RWPE2 (cell line): ENCODE data around the gene CERT1.
A peak's percentile ranks its signal among the peaks of the same experiment; 100 is the strongest.

Experiments
- ATAC-seq: fragments of 200-7000 bp; cut with Tn5 transposase; 3 replicates; pipeline ENCODE4 v1.9.1; 2021; ENCODE audit warnings: low read depth
- DNase-seq: peaks from one replicate; pipeline ENCODE4 v3.0.0-alpha.2; 2020; ENCODE audit warnings: low spot score
- H3K27ac ChIP-seq: fragments of 450-650 bp; 2 replicates; pipeline ENCODE4 v1.5.1; 2017; ENCODE audit warnings: mild to moderate bottlenecking; ENCODE audit not compliant: poor library complexity, severe bottlenecking
- H3K27me3 ChIP-seq: fragments of 250-450 bp; sonication (Bioruptor Pico); 2 replicates; pipeline ENCODE4 v1.5.1; 2021; ENCODE audit warnings: mild to moderate bottlenecking, moderate library complexity; ENCODE audit not compliant: insufficient read depth, poor library complexity, severe bottlenecking
- H3K36me3 ChIP-seq: fragments of 250-450 bp; sonication (Bioruptor Pico); 2 replicates; pipeline ENCODE4 v1.5.1; 2020; ENCODE audit warnings: low read depth, mild to moderate bottlenecking, moderate library complexity
- H3K4me1 ChIP-seq: fragments of 250-450 bp; sonication (Bioruptor Pico); 2 replicates; pipeline ENCODE4 v1.5.1; 2021; ENCODE audit warnings: mild to moderate bottlenecking, moderate library complexity; ENCODE audit not compliant: insufficient read depth, poor library complexity, severe bottlenecking
- H3K4me3 ChIP-seq: fragments of 250-450 bp; sonication (Bioruptor Pico); 2 replicates; pipeline ENCODE4 v1.5.1; 2021; ENCODE audit warnings: mild to moderate bottlenecking, moderate library complexity; ENCODE audit not compliant: severe bottlenecking
- H3K9me3 ChIP-seq: fragments of 250-450 bp; sonication (Bioruptor Pico); 2 replicates; pipeline ENCODE4 v1.5.1; 2021; ENCODE audit warnings: mild to moderate bottlenecking, moderate library complexity; ENCODE audit not compliant: severe bottlenecking
- TF ChIP-seq, protein P1 (sequence below): fragments of 450-650 bp; IDR thresholded peaks from one replicate; pipeline ENCODE4 v1.5.1; 2017; ENCODE audit warnings: mild to moderate bottlenecking, moderate library complexity; ENCODE audit not compliant: poor library complexity, severe bottlenecking

The CERT1 gene

DNA sequence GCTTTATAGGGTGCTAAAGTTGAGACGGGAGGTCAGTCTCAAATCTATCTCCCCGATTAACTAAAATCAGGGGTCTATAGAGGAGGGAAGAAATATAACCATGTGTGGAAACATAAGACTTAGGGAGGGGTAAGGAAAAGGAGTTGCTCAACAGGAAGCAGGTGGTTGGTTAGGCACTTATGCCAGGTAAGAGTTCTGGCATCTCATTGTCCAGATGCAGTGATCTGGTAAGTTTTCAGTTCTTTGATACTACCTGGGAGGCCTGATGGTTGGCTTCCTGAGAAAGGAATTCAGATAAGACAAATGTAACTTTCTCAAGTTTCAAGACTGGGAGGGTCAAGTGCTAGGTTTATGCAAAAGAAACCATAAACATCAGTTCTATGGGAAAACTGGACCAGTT lies 47.7 kb downstream of the CERT1 start:
- Histone ChIP-seq H3K27ac (no peak overlapping the region), H3K4me1 (peaks cover 17% of the 10 kb centered on the region), H3K9me3 (peaks cover 2% of the 10 kb centered on the region), H3K27me3 (no peaks in the 10 kb centered on the region), H3K4me3 (no peak overlapping the region), H3K36me3 (peaks cover under 1% of the 10 kb centered on the region)
- ATAC-seq, result peak; percentile 69
- no peak for DNase-seq
- TF ChIP-seq, protein P1, sequence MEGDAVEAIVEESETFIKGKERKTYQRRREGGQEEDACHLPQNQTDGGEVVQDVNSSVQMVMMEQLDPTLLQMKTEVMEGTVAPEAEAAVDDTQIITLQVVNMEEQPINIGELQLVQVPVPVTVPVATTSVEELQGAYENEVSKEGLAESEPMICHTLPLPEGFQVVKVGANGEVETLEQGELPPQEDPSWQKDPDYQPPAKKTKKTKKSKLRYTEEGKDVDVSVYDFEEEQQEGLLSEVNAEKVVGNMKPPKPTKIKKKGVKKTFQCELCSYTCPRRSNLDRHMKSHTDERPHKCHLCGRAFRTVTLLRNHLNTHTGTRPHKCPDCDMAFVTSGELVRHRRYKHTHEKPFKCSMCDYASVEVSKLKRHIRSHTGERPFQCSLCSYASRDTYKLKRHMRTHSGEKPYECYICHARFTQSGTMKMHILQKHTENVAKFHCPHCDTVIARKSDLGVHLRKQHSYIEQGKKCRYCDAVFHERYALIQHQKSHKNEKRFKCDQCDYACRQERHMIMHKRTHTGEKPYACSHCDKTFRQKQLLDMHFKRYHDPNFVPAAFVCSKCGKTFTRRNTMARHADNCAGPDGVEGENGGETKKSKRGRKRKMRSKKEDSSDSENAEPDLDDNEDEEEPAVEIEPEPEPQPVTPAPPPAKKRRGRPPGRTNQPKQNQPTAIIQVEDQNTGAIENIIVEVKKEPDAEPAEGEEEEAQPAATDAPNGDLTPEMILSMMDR, result no peak

DNA sequence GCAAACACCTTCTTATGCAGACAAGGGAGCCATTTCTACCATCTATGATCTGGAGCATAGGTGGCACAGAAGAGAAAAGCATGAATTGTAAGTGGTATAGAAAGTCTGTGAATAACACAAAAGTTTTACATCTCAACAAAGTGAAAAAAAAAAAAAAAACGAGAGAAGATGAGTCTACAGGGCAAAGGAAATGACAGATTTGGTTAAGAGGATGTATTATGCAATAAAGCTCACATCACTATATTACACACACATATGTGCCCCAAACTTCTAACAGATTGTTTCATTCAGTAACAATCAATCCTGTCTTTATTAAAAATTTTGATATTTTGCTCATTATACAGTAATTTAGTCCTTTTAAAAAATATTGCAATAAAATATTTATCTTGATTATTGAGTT lies 49.8 kb downstream of the CERT1 start:
- ATAC-seq (peak; percentile 54; the same call in 2 of the 3 replicates), DNase-seq (no peak)
- H3K4me3 ChIP-seq, result no peak overlapping the region

DNA sequence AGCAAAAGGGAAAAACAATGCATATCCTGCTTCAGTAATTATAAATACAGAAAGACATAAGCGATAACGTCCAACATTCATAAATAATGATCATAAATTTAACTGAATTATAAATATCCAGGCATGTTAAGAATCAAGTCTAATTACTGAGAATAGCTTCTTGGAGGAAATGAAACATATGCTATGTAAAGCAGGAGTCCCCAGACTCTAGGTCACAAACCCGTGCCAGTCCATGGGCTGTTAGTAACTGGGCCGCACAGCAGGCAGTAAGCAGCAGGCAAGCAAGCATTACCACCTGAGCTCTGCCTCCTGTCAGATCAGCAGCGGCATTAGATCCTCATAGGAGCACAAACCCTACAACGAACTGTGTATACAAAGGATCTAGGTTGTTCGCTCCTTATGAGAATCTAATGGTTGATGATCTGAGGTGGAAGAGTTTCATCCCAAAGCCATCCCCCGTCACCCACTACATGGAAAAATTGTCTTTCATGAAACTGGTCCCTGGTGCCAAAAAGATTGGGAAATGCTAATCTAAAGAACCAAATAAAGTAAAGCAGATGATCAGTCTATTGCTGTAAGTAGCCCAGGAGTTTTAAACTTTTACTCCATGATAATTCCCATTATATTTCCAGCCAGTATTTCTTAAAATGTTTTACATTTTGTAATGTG lies 50.4 kb downstream of the CERT1 start:
- no peaks in the 10 kb centered on the region for H3K9me3 ChIP-seq
- H3K27ac ChIP-seq, result no peak overlapping the region
- H3K4me1 ChIP-seq, result peaks cover 27% of the 10 kb centered on the region
- no peaks in the 10 kb centered on the region for H3K27me3 ChIP-seq
- TF ChIP-seq, protein P1, result no peak
- H3K36me3 ChIP-seq, result no peaks in the 10 kb centered on the region; the same call in 1 of the 2 replicates
- no peak overlapping the region for H3K4me3 ChIP-seq
- DNase-seq, result no peak
- ATAC-seq, result no peak

More for the DNA sequence above, 49.8 kb downstream of the CERT1 start:
- Histone ChIP-seq H3K27me3 (no peaks in the 10 kb centered on the region), H3K27ac (no peak overlapping the region), H3K9me3 (no peaks in the 10 kb centered on the region), H3K4me1 (peaks cover 27% of the 10 kb centered on the region), H3K36me3 (no peaks in the 10 kb centered on the region; the same call in 1 of the 2 replicates)
- TF ChIP-seq, protein P1, result no peak

DNA sequence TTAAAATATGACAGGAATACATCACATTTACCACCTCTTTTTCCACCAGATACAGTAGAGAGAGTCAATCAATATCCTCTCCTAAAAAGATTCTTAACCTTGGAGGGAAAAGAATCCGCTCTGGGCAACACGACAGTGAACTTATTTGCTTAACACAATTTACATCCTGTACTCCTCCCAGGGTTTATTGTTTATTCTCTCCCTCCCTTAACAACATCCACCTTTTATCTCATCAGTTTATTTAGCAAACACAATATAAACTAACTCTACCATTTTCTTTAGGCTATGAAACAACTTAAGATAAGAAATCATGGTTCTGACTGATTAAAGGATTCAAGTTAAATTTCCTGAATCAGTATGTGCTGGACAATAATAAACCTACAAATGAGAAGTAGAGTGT lies 50.9 kb downstream of the CERT1 start:
- TF ChIP-seq, protein P1, result no peak
- H3K27ac ChIP-seq, result no peak overlapping the region
- H3K9me3 ChIP-seq, result no peaks in the 10 kb centered on the region
- no peaks in the 10 kb centered on the region for H3K27me3 ChIP-seq
- peaks cover 27% of the 10 kb centered on the region for H3K4me1 ChIP-seq
- ATAC-seq (no peak), DNase-seq (no peak)
- H3K36me3 ChIP-seq, result no peaks in the 10 kb centered on the region; the same call in 1 of the 2 replicates
- no peak overlapping the region for H3K4me3 ChIP-seq

DNA sequence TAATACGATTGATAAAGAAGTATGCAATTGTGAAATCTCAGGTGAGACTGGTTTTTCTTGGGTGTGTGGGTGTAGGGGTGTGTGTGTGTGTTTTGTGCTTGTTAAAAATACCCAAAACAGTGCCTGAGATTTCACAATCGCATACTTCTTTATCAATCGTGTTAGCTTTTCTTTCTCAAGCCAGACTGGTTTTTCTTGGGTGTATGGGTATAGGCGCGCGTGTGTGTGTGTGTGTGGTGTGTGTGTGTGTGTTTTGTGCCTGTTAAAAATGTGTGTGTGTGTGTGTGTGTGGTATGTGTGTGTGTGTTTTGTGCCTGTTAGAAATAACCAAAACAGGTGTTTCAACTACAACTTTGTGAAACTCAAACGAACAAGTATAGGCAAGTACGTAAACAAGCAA lies 53.7 kb downstream of the CERT1 start:
- Histone ChIP-seq H3K9me3 (no peaks in the 10 kb centered on the region), H3K27me3 (no peaks in the 10 kb centered on the region), H3K27ac (no peak overlapping the region), H3K4me1 (peaks cover 20% of the 10 kb centered on the region), H3K36me3 (no peaks in the 10 kb centered on the region; the same call in 1 of the 2 replicates), H3K4me3 (no peak overlapping the region)
- no peak for DNase-seq
- TF ChIP-seq, protein P1, result no peak
- no peak for ATAC-seq
